GM12878 (cell line): ENCODE results near the gene PFKP.

Experiments used
- EZH2 ChIP-seq: IDR thresholded peaks from 2 replicates; pipeline ENCODE4 v1.6.1; 2012; ENCODE audit warnings: low read depth, mild to moderate bottlenecking, control low read depth, inconsistent platforms, low read length, borderline replicate concordance; ENCODE audit not compliant: control insufficient read depth
- FOXM1 ChIP-seq: IDR thresholded peaks from 2 replicates; pipeline ENCODE4 v1.6.1; 2012; ENCODE audit warnings: low read depth, mild to moderate bottlenecking, inconsistent platforms, low read length, moderate library complexity
- JUNB ChIP-seq: IDR thresholded peaks from 2 replicates; pipeline ENCODE4 v1.6.1; 2016; ENCODE audit warnings: antibody characterized with exemption, mild to moderate bottlenecking
- MEF2A ChIP-seq: IDR thresholded peaks from 2 replicates; pipeline ENCODE4 v1.6.1; 2011; ENCODE audit warnings: low read depth, mild to moderate bottlenecking, low read length, moderate library complexity; ENCODE audit not compliant: insufficient read depth
- MXI1 ChIP-seq: fragments of 150-350 bp; IDR thresholded peaks from 2 replicates; pipeline ENCODE4 v1.6.1; 2011; ENCODE audit warnings: low read depth, mild to moderate bottlenecking, inconsistent platforms, low read length, improper control_type of control experiment
- POLR2A ChIP-seq: IDR thresholded peaks from 2 replicates; pipeline ENCODE4 v1.6.1; 2011; ENCODE audit warnings: low read depth, mild to moderate bottlenecking, low read length
- POLR2AphosphoS5 ChIP-seq: IDR thresholded peaks from 2 replicates; pipeline ENCODE4 v1.6.1; 2011; ENCODE audit warnings: mild to moderate bottlenecking, low read length, inconsistent platforms
- SUZ12 ChIP-seq: fragments of 200-600 bp; sonication (generic); IDR thresholded peaks from one replicate; pipeline ENCODE4 v1.6.1; 2018; ENCODE audit warnings: antibody characterized with exemption, mild to moderate bottlenecking; ENCODE audit not compliant: unreplicated experiment
- TF ChIP-seq, protein P1 (sequence below): IDR thresholded peaks from 2 replicates; pipeline ENCODE4 v1.6.1; 2012; ENCODE audit warnings: mild to moderate bottlenecking, low read depth, low read length
- TF ChIP-seq, protein P2 (sequence below), 3 experiments: IDR thresholded peaks in 2 of 3; conservative IDR thresholded peaks in 1 of 3; 2 replicates each; pipeline ENCODE4 v1.5.1; 2011; ENCODE audit warnings: low read depth in 3 of 3, low read length in 3 of 3, mild to moderate bottlenecking in 3 of 3, control low read depth in 2 of 3, moderate library complexity in 2 of 3, inconsistent platforms in 1 of 3, mixed read lengths in 1 of 3; ENCODE audit not compliant: control insufficient read depth in 2 of 3, insufficient read depth in 1 of 3; ENCODE audit errors: extremely low read depth in 1 of 3
- TF ChIP-seq, protein P3 (sequence below): IDR thresholded peaks from 2 replicates; pipeline ENCODE4 v1.6.1; 2012; ENCODE audit warnings: low read depth, low read length, improper control_type of control experiment

DNA sequence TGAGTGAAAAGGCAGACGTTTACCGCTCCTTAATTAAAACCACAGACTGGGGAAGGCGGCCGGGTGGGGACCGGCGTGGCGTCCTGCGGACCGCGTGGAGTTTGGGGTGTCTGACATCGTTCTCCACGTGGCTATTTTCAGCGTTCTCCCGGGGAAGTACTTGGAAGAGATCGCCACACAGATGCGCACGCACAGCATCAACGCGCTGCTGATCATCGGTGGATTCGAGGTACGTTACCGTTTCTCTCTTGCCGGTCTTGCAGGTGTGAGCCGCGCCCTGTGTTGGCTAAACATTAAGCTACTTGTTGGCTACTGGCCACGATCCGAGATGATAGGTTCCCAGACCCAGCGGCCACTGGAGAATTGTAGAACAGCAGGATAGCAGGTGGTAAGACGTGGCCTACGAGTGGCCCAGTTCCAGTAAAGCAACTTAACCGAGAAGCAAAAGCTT is 51.3 kb downstream of the PFKP start:
- TF ChIP-seq FOXM1, result no peak
- TF ChIP-seq, protein P1, sequence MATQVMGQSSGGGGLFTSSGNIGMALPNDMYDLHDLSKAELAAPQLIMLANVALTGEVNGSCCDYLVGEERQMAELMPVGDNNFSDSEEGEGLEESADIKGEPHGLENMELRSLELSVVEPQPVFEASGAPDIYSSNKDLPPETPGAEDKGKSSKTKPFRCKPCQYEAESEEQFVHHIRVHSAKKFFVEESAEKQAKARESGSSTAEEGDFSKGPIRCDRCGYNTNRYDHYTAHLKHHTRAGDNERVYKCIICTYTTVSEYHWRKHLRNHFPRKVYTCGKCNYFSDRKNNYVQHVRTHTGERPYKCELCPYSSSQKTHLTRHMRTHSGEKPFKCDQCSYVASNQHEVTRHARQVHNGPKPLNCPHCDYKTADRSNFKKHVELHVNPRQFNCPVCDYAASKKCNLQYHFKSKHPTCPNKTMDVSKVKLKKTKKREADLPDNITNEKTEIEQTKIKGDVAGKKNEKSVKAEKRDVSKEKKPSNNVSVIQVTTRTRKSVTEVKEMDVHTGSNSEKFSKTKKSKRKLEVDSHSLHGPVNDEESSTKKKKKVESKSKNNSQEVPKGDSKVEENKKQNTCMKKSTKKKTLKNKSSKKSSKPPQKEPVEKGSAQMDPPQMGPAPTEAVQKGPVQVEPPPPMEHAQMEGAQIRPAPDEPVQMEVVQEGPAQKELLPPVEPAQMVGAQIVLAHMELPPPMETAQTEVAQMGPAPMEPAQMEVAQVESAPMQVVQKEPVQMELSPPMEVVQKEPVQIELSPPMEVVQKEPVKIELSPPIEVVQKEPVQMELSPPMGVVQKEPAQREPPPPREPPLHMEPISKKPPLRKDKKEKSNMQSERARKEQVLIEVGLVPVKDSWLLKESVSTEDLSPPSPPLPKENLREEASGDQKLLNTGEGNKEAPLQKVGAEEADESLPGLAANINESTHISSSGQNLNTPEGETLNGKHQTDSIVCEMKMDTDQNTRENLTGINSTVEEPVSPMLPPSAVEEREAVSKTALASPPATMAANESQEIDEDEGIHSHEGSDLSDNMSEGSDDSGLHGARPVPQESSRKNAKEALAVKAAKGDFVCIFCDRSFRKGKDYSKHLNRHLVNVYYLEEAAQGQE, result no peak
- TF ChIP-seq, protein P2, sequence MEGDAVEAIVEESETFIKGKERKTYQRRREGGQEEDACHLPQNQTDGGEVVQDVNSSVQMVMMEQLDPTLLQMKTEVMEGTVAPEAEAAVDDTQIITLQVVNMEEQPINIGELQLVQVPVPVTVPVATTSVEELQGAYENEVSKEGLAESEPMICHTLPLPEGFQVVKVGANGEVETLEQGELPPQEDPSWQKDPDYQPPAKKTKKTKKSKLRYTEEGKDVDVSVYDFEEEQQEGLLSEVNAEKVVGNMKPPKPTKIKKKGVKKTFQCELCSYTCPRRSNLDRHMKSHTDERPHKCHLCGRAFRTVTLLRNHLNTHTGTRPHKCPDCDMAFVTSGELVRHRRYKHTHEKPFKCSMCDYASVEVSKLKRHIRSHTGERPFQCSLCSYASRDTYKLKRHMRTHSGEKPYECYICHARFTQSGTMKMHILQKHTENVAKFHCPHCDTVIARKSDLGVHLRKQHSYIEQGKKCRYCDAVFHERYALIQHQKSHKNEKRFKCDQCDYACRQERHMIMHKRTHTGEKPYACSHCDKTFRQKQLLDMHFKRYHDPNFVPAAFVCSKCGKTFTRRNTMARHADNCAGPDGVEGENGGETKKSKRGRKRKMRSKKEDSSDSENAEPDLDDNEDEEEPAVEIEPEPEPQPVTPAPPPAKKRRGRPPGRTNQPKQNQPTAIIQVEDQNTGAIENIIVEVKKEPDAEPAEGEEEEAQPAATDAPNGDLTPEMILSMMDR (IDR thresholded peaks at IDR 0.05 in 2 of 3, conservative IDR thresholded peaks at IDR 0.05 in 1 of 3; ENCODE audit: control insufficient read depth in 2 of 3, extremely low read depth in 1 of 3, insufficient read depth in 1 of 3, low read depth in 3 of 3, low read length in 3 of 3), result no peak
- TF ChIP-seq SUZ12, result no peak
- no peak for TF ChIP-seq EZH2
- no peak for TF ChIP-seq POLR2A
- no peak for TF ChIP-seq POLR2AphosphoS5
- TF ChIP-seq, protein P3, sequence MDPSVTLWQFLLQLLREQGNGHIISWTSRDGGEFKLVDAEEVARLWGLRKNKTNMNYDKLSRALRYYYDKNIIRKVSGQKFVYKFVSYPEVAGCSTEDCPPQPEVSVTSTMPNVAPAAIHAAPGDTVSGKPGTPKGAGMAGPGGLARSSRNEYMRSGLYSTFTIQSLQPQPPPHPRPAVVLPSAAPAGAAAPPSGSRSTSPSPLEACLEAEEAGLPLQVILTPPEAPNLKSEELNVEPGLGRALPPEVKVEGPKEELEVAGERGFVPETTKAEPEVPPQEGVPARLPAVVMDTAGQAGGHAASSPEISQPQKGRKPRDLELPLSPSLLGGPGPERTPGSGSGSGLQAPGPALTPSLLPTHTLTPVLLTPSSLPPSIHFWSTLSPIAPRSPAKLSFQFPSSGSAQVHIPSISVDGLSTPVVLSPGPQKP, result no peak
- TF ChIP-seq JUNB, result no peak
- TF ChIP-seq MEF2A, result no peak
- no peak for TF ChIP-seq MXI1
